NCI-H1105 treated with DMSO at 0.1 percent for 48 hours (cell line): ENCODE measurements around the gene TRIM36.

Experiments used
- DNase-seq: peaks from one replicate; lab custom pipeline; 2025; lab: John Stamatoyannopoulos, UW

The TRIM36 gene

GRCh38 chr5:115169487-115170133 lies at the start of gene TRIM36:
TRIM36 (minus strand) TSS chr5:115169908; CDS start chr5:115169634, 274 bp downstream.
- DNase-seq = peak; percentile 87

GRCh38 chr5:115214541-115214940 lies 44.8 kb upstream of the TRIM36 start:
- no peak for DNase-seq

- DNase-seq = no peak
Observed at GRCh38 chr5:115209279-115209678, 39.6 kb upstream of the TRIM36 start.

- no peak for DNase-seq
Observed at GRCh38 chr5:115202952-115203351, 33.2 kb upstream of the TRIM36 start.

GRCh38 chr5:115196161-115196560 lies 26.5 kb upstream of the TRIM36 start:
- DNase-seq = no peak

GRCh38 chr5:115194676-115195075 lies 25.0 kb upstream of the TRIM36 start:
- no peak for DNase-seq

GRCh38 chr5:115193295-115193694 lies 23.6 kb upstream of the TRIM36 start:
- no peak for DNase-seq

- no peak for DNase-seq
Observed at GRCh38 chr5:115192098-115192497, 22.4 kb upstream of the TRIM36 start.

- DNase-seq = no peak
Observed at GRCh38 chr5:115191474-115192031, 21.8 kb upstream of the TRIM36 start.

GRCh38 chr5:115190388-115190787 lies 20.7 kb upstream of the TRIM36 start:
- no peak for DNase-seq

- no peak for DNase-seq
Observed at GRCh38 chr5:115189866-115190265, 20.2 kb upstream of the TRIM36 start.

- no peak for DNase-seq
Observed at GRCh38 chr5:115186794-115187193, 17.1 kb upstream of the TRIM36 start.

- DNase-seq = no peak
Observed at GRCh38 chr5:115184770-115185169, 15.1 kb upstream of the TRIM36 start.

GRCh38 chr5:115181757-115182156 lies 12.0 kb upstream of the TRIM36 start:
- no peak for DNase-seq

GRCh38 chr5:115180165-115180709 lies 10.5 kb upstream of the TRIM36 start:
- DNase-seq = peak; percentile 49

GRCh38 chr5:115179394-115180164 lies 9.9 kb upstream of the TRIM36 start:
- DNase-seq = no peak

GRCh38 chr5:115179030-115179393 lies 9.3 kb upstream of the TRIM36 start:
- no peak for DNase-seq

- no peak for DNase-seq
Observed at GRCh38 chr5:115170929-115171510, 1.3 kb upstream of the TRIM36 start.

- no peak for DNase-seq
Observed at GRCh38 chr5:115170134-115170928, 623 bp upstream of the TRIM36 start.

- DNase-seq = peak; percentile 11
Observed at GRCh38 chr5:115168829-115169486, 750 bp downstream of the TRIM36 start.

GRCh38 chr5:115166744-115167393 lies 2.8 kb downstream of the TRIM36 start:
- no peak for DNase-seq
